Measurements from ENCODE around the gene VCL.

- TF ChIP-seq CTCF (IDR thresholded peaks at IDR 0.05) (no peak), POLR2A (IDR thresholded peaks at IDR 0.05) (no peak)
Observed at GRCh38 chr10:74104480-74104879, 106.6 kb downstream of the VCL start.

Measured in vagina (tissue), 2 donors.